GM12874 (cell line): ENCODE results near the gene SPN.

Source experiments
- CTCF ChIP-seq: IDR thresholded peaks from 2 replicates; pipeline ENCODE4 v1.5.1; 2011; ENCODE audit warnings: low read depth, mild to moderate bottlenecking, control low read depth, low read length, moderate library complexity; ENCODE audit not compliant: insufficient read depth

The SPN gene

GRCh38 chr16:29708917-29709600, 46.0 kb downstream of the SPN start:
- TF ChIP-seq CTCF: no peak

DNA sequence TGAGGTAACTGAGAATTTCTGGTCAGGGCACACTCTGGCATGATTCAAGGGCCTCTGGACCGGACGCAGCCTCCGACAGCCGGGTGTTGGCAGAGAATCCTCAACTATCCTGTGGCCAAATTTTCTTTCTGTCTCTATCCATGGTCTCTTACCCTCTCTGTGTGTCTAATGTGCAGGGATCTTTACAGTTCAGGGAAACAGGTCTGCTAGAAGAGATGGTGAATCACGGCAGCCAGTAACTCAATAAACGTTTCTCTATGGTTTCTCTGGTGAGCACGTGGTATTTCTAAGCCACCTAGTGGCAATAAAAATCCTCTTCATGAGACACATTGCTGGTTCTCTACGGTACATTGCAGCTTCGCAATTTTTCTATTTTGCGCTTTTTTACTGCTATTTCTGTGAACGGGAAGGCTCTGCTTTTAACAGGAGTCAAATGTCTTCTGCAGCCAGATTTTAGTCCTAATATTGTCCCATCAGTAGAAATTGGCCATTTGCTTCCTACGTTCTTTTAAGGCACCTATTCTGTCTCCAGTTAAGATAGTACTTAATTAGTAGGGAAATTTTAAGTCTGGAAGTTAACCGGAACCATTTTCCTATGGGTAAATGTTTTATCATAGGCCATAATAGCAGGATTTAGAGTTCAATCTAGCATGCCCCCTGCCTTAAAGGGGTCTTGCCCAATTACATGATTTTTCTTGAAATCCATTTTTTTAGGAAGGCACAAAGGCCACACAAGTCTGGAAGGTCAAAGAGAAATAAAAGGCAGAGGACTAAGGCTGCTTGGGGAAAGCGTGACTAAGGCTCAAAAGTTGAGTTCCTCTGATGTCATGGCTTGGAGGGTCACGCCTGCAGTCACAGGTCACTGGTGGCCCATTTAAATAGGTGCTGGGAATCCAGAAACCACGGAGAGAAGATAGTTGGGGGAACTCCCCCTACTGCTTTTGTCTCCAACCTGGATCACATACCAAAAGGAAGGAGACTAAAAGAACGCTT, 47.5 kb downstream of the SPN start:
- TF ChIP-seq CTCF: peak; percentile 62

- TF ChIP-seq CTCF: no peak
Measured at GRCh38 chr16:29712809-29713208, 49.8 kb downstream of the SPN start.

DNA sequence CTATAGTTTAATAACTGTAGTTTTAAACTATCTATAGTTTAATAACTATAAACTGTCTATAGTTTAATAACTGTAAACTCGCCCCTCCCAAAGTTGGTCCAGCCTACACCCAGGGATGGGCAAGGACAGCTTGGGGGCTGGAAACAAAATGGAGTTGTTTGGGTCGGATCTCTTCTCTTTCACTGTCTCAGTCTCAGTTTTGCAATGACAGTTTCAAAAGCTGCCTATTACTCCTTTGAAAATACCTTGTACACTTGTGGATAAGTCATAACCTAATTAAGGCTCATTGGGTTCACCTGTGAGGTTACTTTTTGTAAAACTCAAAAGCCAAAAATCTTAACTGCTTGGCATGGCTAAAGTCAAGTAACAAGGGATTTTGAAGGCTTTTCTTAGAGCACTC, 51.3 kb downstream of the SPN start:
- no peak for TF ChIP-seq CTCF

DNA sequence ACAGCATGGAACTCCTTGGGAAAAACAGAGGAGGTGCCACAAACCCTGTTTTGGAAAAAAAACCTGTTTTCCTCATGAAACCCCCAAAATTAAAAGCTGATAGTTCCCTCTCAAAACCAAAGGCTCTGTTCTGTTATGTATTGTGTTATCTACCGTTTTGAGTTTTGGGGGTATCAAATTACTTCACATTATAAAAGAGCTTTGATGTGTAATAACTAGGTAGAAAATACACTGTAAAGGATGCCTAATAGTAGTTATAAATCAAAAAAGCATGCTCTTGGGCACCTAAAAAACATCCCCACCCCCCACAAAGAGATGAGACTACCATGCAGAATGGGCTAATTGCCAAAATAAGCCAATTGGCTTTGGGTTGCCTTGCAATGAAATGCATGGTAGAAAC, 51.9 kb downstream of the SPN start:
- no peak for TF ChIP-seq CTCF

DNA sequence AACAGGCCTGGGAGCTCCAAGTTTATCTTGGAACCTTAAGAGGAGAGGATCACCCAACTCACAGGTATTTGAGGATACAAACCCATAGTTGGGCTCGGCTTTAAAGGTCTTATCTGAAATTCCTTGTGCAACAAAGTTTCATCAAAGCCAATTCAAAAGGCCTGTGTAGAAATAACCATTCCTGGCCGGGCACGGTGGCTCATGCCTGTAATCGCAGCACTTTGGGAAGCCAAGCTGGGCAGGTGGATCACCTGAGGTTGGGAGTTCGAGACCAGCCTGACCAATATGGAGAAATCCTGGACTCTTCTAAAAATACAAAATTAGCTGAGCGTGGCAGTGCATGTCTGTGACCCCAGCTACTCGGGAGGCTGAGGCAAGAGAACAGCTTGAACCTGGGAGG, 54.1 kb downstream of the SPN start:
- no peak for TF ChIP-seq CTCF

GRCh38 chr16:29719063-29719462, 56.0 kb downstream of the SPN start:
- TF ChIP-seq CTCF: no peak
